A549 (cell line): ENCODE measurements around the gene EXTL1. TPM values are rescaled to one million over a fixed set of nuclear protein-coding genes. Genes with fewer than 3 reads are reported as not detected.

Source experiments
- BCL3 ChIP-seq: fragments of >200 bp; sonication (Bioruptor Twin); formaldehyde crosslinking; IDR thresholded peaks from 3 replicates; pipeline ENCODE4 v1.6.1; 2016
- CHD4 ChIP-seq: fragments of 200-600 bp; sonication (generic); IDR thresholded peaks from 2 replicates; pipeline ENCODE4 v1.6.1; 2016; ENCODE audit warnings: antibody characterized with exemption, mild to moderate bottlenecking, borderline replicate concordance
- CTCF ChIP-seq: fragments of >200 bp; sonication (Bioruptor Twin); formaldehyde crosslinking; IDR thresholded peaks from 3 replicates; pipeline ENCODE4 v1.5.1; 2016
- ESRRA ChIP-seq: fragments of 150-350 bp; IDR thresholded peaks from 2 replicates; pipeline ENCODE4 v1.6.1; 2014; ENCODE audit warnings: mild to moderate bottlenecking, low read length, borderline replicate concordance
- FOSL2 ChIP-seq, 2 experiments: fragments of 450-650 bp in 1 of 2; fragments of >200 bp in 1 of 2; sonication (Bioruptor Twin) in 1 of 2; formaldehyde crosslinking; IDR thresholded peaks; 2 replicates each; pipeline versions ENCODE4 v1.5.0 to v1.6.1; 2016 to 2020; ENCODE audit warnings: mild to moderate bottlenecking in 1 of 2, moderate library complexity in 1 of 2
- FOXS1 ChIP-seq: fragments of 250-450 bp; sonication (Bioruptor Pico); IDR thresholded peaks from 2 replicates; pipeline ENCODE4 v1.5.0; 2020; ENCODE audit warnings: mild to moderate bottlenecking, moderate library complexity
- HMGXB4 ChIP-seq: fragments of 250-450 bp; sonication (Bioruptor Pico); IDR thresholded peaks from 2 replicates; pipeline ENCODE4 v1.5.0; 2021; ENCODE audit warnings: mild to moderate bottlenecking, moderate library complexity, borderline replicate concordance
- HOXB13 ChIP-seq: fragments of 250-450 bp; sonication (Bioruptor Pico); IDR thresholded peaks from 2 replicates; pipeline ENCODE4 v1.5.0; 2020; ENCODE audit warnings: low read depth, mild to moderate bottlenecking, moderate library complexity
- HOXB5 ChIP-seq: fragments of 250-450 bp; sonication (Bioruptor Pico); IDR thresholded peaks from 2 replicates; pipeline ENCODE4 v1.5.0; 2020; ENCODE audit warnings: mild to moderate bottlenecking, moderate library complexity
- JUNB ChIP-seq: fragments of >200 bp; sonication (Bioruptor Twin); formaldehyde crosslinking; IDR thresholded peaks from 2 replicates; pipeline ENCODE4 v1.6.1; 2016
- MAFK ChIP-seq: fragments of 450-650 bp; IDR thresholded peaks from 2 replicates; pipeline ENCODE4 v1.6.1; 2014; ENCODE audit not compliant: partially characterized antibody
- MYC ChIP-seq: IDR thresholded peaks from 2 replicates; pipeline ENCODE4 v1.6.1; 2012; ENCODE audit warnings: mild to moderate bottlenecking, inconsistent platforms, low read length, improper control_type of control experiment, borderline replicate concordance
- NFE2L2 ChIP-seq: fragments of 150-350 bp; conservative IDR thresholded peaks from 2 replicates; pipeline ENCODE4 v1.6.1; 2014; ENCODE audit warnings: low read length
- NPAS2 ChIP-seq: fragments of 250-450 bp; sonication (Bioruptor Pico); IDR thresholded peaks from 2 replicates; pipeline ENCODE4 v1.8.0; 2022; ENCODE audit warnings: mild to moderate bottlenecking, moderate library complexity, borderline replicate concordance
- NR3C1 ChIP-seq: fragments of >200 bp; sonication (Bioruptor Twin); formaldehyde crosslinking; IDR thresholded peaks from 3 replicates; pipeline ENCODE4 v1.6.1; 2017
- PBX3 ChIP-seq: IDR thresholded peaks from 2 replicates; pipeline ENCODE4 v1.6.1; 2012
- POLR2A ChIP-seq: IDR thresholded peaks from 2 replicates; pipeline ENCODE4 v1.6.1; 2012; ENCODE audit warnings: mild to moderate bottlenecking, low read length
- POLR2AphosphoS2 ChIP-seq: conservative IDR thresholded peaks from 2 replicates; pipeline ENCODE4 v1.6.1; 2012; ENCODE audit warnings: low read length, improper control_type of control experiment, inconsistent platforms
- RAD21 ChIP-seq, 2 experiments: fragments of >200 bp in 1 of 2; sonication (Bioruptor Twin) in 1 of 2; formaldehyde crosslinking in 1 of 2; IDR thresholded peaks in 1 of 2; conservative IDR thresholded peaks in 1 of 2; 2 replicates in 1 of 2; 3 replicates in 1 of 2; pipeline ENCODE4 v1.6.1; 2012 to 2018; ENCODE audit warnings: inconsistent platforms in 1 of 2
- RNF2 ChIP-seq: fragments of 200-600 bp; sonication (generic); IDR thresholded peaks from 2 replicates; pipeline ENCODE4 v1.6.1; 2016; ENCODE audit warnings: low read depth, mild to moderate bottlenecking, antibody characterized with exemption, moderate library complexity, borderline replicate concordance
- SREBF2 ChIP-seq: fragments of 450-650 bp; IDR thresholded peaks from 2 replicates; pipeline ENCODE4 v1.6.1; 2014; ENCODE audit warnings: mild to moderate bottlenecking, moderate library complexity
- TFCP2L1 ChIP-seq: fragments of 250-450 bp; sonication (Bioruptor Pico); IDR thresholded peaks from 2 replicates; pipeline ENCODE4 v1.5.0; 2021; ENCODE audit warnings: mild to moderate bottlenecking
- ZC3H11A ChIP-seq: fragments of 450-650 bp; IDR thresholded peaks from 2 replicates; pipeline ENCODE4 v1.6.1; 2014; ENCODE audit warnings: antibody characterized with exemption, mild to moderate bottlenecking
- polyA plus RNA-seq, 4 experiments: library from polyadenylated mRNA; depleted of rRNA in 3 of 4; stranded (reverse); fragments of >200 nt; fragmentation: RNase III in 1 of 4; extraction: RNeasy Plus Mini Kit Qiagen cat#74134 plus additional on column Dnase treatment in 1 of 4; gene quantifications; 2 replicates in 3 of 4; 3 replicates in 1 of 4; pipeline ENCODE4 v1.2.3, GENCODE V29; 2011 to 2017

The EXTL1 gene
- polyA plus RNA-seq, 2 of the 4 experiments (the other 2 are of a cell fraction) = 0.03 to 0.04 TPM

GRCh38 chr1:25997828-25998761 is 23.5 kb upstream of the EXTL1 start, which contains the start of gene PAFAH2 (continued):
- TF ChIP-seq HOXB13 (CRISPR knock-in tag) = no peak
- no peak for TF ChIP-seq TFCP2L1 (CRISPR knock-in tag)
- TF ChIP-seq NPAS2 (CRISPR knock-in tag) = no peak
- TF ChIP-seq CTCF = peak; percentile 89
- no peak for TF ChIP-seq JUNB
- no peak for TF ChIP-seq HOXB5 (CRISPR knock-in tag)
- no peak for TF ChIP-seq FOXS1 (CRISPR knock-in tag)
- no peak for TF ChIP-seq SREBF2
- TF ChIP-seq RNF2 = no peak
- no peak for TF ChIP-seq NR3C1
- no peak for TF ChIP-seq CHD4
- TF ChIP-seq HMGXB4 (CRISPR knock-in tag) = peak; percentile 50; the same call in 1 of the 2 replicates
- peak; percentile 92 to 94 for TF ChIP-seq RAD21 (conservative IDR thresholded peaks at IDR 0.05 in 1 of 2, IDR thresholded peaks at IDR 0.05 in 1 of 2)
- TF ChIP-seq FOSL2 (IDR thresholded peaks at IDR 0.05) = no peak
- TF ChIP-seq FOSL2 (CRISPR knock-in tag; IDR thresholded peaks at IDR 0.05) = peak; percentile 19; the same call in 1 of the 2 replicates
- TF ChIP-seq NFE2L2 = no peak
- TF ChIP-seq ZC3H11A = no peak
- TF ChIP-seq PBX3 = peak; percentile 98
- no peak for TF ChIP-seq POLR2AphosphoS2
- TF ChIP-seq POLR2A = peak; percentile 11; the same call in 1 of the 2 replicates
- TF ChIP-seq MYC = peak; percentile 96
- TF ChIP-seq MAFK = no peak
- TF ChIP-seq ESRRA = no peak
- no peak for TF ChIP-seq BCL3
